Liver (tissue), 9 donors: Measurements from ENCODE around the gene SYCE3. TPM values are rescaled to one million over a fixed set of nuclear protein-coding genes. Genes with fewer than 3 reads are reported as not detected.

ENCODE experiments used
- DNase-seq: peaks from one replicate; pipeline ENCODE4 v3.0.0-alpha.2; 2017; ENCODE audit warnings: low spot score
- H3K27ac ChIP-seq, 2 donors: one replicate each; pipeline ENCODE4 v1.7.0; 2013; ENCODE audit warnings: inconsistent platforms in 2 of 2, low read length in 2 of 2, control low read depth in 1 of 2, low read depth in 1 of 2, mild to moderate bottlenecking in 1 of 2
- H3K27me3 ChIP-seq, 4 donors: one replicate each; pipeline versions ENCODE4 v1.6.1 to v1.7.0; 2013; ENCODE audit warnings: low read length in 3 of 4, inconsistent platforms in 1 of 4, mild to moderate bottlenecking in 1 of 4, moderate library complexity in 1 of 4; ENCODE audit not compliant: control insufficient read depth in 4 of 4, insufficient read depth in 4 of 4
- H3K36me3 ChIP-seq, 4 donors: one replicate each; pipeline versions ENCODE4 v1.6.1 to v1.7.0; 2013; ENCODE audit warnings: low read length in 3 of 4, mild to moderate bottlenecking in 3 of 4, low read depth in 1 of 4, moderate library complexity in 1 of 4; ENCODE audit not compliant: control insufficient read depth in 4 of 4, insufficient read depth in 3 of 4
- H3K4me1 ChIP-seq, 4 donors: one replicate each; pipeline versions ENCODE4 v1.6.1 to v1.7.0; 2013; ENCODE audit warnings: low read length in 3 of 4, mild to moderate bottlenecking in 3 of 4, moderate library complexity in 1 of 4; ENCODE audit not compliant: control insufficient read depth in 4 of 4, insufficient read depth in 4 of 4
- H3K4me3 ChIP-seq, 3 donors: one replicate each; pipeline versions ENCODE4 v1.6.1 to v1.7.0; 2013; ENCODE audit warnings: low read length in 3 of 3, control low read depth in 1 of 3, low read depth in 1 of 3, mild to moderate bottlenecking in 1 of 3
- H3K9ac ChIP-seq, 2 donors: one replicate each; pipeline ENCODE4 v1.7.0; 2013; ENCODE audit warnings: low read length in 2 of 2, mild to moderate bottlenecking in 2 of 2, moderate library complexity in 2 of 2, control low read depth in 1 of 2, low read depth in 1 of 2
- H3K9me3 ChIP-seq, 4 donors: one replicate each; pipeline versions ENCODE4 v1.6.1 to v1.7.0; 2013; ENCODE audit warnings: low read length in 3 of 4; ENCODE audit not compliant: control insufficient read depth in 4 of 4
- EGR1 ChIP-seq, 2 donors: IDR thresholded peaks; 2 replicates each; pipeline ENCODE4 v1.6.1; 2016 to 2018; ENCODE audit warnings: antibody characterized with exemption in 2 of 2, low read depth in 2 of 2
- FOXA1 ChIP-seq: IDR thresholded peaks from 2 replicates; pipeline ENCODE4 v1.6.1; 2016; ENCODE audit warnings: antibody characterized with exemption
- FOXA2 ChIP-seq: IDR thresholded peaks from 2 replicates; pipeline ENCODE4 v1.6.1; 2016; ENCODE audit warnings: antibody characterized with exemption
- GABPA ChIP-seq, 2 donors: IDR thresholded peaks in 1 of 2; conservative IDR thresholded peaks in 1 of 2; 2 replicates each; pipeline ENCODE4 v1.6.1; 2016; ENCODE audit warnings: antibody characterized with exemption in 2 of 2, mild to moderate bottlenecking in 1 of 2, moderate library complexity in 1 of 2
- HNF4A ChIP-seq, 2 donors: conservative IDR thresholded peaks; 2 replicates each; pipeline ENCODE4 v1.6.1; 2016; ENCODE audit warnings: antibody characterized with exemption in 2 of 2, mild to moderate bottlenecking in 2 of 2
- HNF4G ChIP-seq: IDR thresholded peaks from 2 replicates; pipeline ENCODE4 v1.6.1; 2016; ENCODE audit warnings: antibody characterized with exemption
- JUND ChIP-seq, 2 donors: IDR thresholded peaks; 2 replicates each; pipeline ENCODE4 v1.6.1; 2016; ENCODE audit warnings: antibody characterized with exemption in 2 of 2
- NR2F2 ChIP-seq: IDR thresholded peaks from 2 replicates; pipeline ENCODE4 v1.6.1; 2016; ENCODE audit warnings: antibody characterized with exemption
- RAD21 ChIP-seq, 2 donors: IDR thresholded peaks; 2 replicates each; pipeline ENCODE4 v1.6.1; 2016; ENCODE audit warnings: antibody characterized with exemption in 2 of 2, mild to moderate bottlenecking in 2 of 2
- RXRA ChIP-seq, 2 donors: IDR thresholded peaks; 2 replicates each; pipeline ENCODE4 v1.6.1; 2017 to 2018; ENCODE audit warnings: antibody characterized with exemption in 2 of 2, mild to moderate bottlenecking in 1 of 2
- SP1 ChIP-seq: IDR thresholded peaks from 2 replicates; pipeline ENCODE4 v1.6.1; 2018; ENCODE audit warnings: antibody characterized with exemption, mild to moderate bottlenecking
- TAF1 ChIP-seq: conservative IDR thresholded peaks from 2 replicates; pipeline ENCODE4 v1.6.1; 2016; ENCODE audit warnings: antibody characterized with exemption, mild to moderate bottlenecking
- YY1 ChIP-seq: IDR thresholded peaks from 2 replicates; pipeline ENCODE4 v1.6.1; 2016; ENCODE audit warnings: antibody characterized with exemption, mild to moderate bottlenecking
- WGBS: extraction: QIAGEN DNeasy Blood & Tissue Kit; methylation state at CpG from one replicate; pipeline ENCODE4 v1.1.7; 2013; 5-methylcytosine and 5-hydroxymethylcytosine counted together
- polyA plus RNA-seq, 2 donors: library from polyadenylated mRNA; stranded (reverse) in 1 of 2; unstranded in 1 of 2; fragments of 200-250 nt in 1 of 2; fragments of >200 nt in 1 of 2; fragmentation: Nextera tagmentation in 1 of 2; extraction: Ambion mirVana in 1 of 2; gene quantifications; one replicate each; pipeline versions ENCODE4 v1.2.1 to v1.2.3, GENCODE V29; 2013 to 2015
- total RNA-seq, 2 donors: library from RNA; depleted of rRNA; stranded (reverse); fragments of >200 nt; gene quantifications; one replicate each; pipeline ENCODE4 v1.2.3, GENCODE V29; 2014
- TF ChIP-seq, protein P1 (sequence below): IDR thresholded peaks from 2 replicates; pipeline ENCODE4 v1.6.1; 2016; ENCODE audit warnings: antibody characterized with exemption
- TF ChIP-seq, protein P2 (sequence below): IDR thresholded peaks from 2 replicates; pipeline ENCODE4 v1.6.1; 2016; ENCODE audit warnings: antibody characterized with exemption, mild to moderate bottlenecking
- TF ChIP-seq, protein P3 (sequence below): fragments of 150-350 bp; IDR thresholded peaks from 2 replicates; pipeline ENCODE4 v1.5.1; 2017; ENCODE audit warnings: improper control_type of control experiment, low read depth, low read length; ENCODE audit not compliant: missing input control
- TF ChIP-seq, protein P4 (sequence below): IDR thresholded peaks from 2 replicates; pipeline ENCODE4 v1.6.1; 2016; ENCODE audit warnings: antibody characterized with exemption
- TF ChIP-seq, protein P5 (sequence below): IDR thresholded peaks from 2 replicates; pipeline ENCODE4 v1.6.1; 2016; ENCODE audit warnings: antibody characterized with exemption
- donor health status: healthy.
- donor health status: healthy.
- donor health status: healthy.
- donor health status: healthy.
- donor health status: healthy.

Gene SYCE3
- total and polyA plus RNA-seq, 4 donors = 0.45 to 2.2 TPM; not detected in 2

DNA sequence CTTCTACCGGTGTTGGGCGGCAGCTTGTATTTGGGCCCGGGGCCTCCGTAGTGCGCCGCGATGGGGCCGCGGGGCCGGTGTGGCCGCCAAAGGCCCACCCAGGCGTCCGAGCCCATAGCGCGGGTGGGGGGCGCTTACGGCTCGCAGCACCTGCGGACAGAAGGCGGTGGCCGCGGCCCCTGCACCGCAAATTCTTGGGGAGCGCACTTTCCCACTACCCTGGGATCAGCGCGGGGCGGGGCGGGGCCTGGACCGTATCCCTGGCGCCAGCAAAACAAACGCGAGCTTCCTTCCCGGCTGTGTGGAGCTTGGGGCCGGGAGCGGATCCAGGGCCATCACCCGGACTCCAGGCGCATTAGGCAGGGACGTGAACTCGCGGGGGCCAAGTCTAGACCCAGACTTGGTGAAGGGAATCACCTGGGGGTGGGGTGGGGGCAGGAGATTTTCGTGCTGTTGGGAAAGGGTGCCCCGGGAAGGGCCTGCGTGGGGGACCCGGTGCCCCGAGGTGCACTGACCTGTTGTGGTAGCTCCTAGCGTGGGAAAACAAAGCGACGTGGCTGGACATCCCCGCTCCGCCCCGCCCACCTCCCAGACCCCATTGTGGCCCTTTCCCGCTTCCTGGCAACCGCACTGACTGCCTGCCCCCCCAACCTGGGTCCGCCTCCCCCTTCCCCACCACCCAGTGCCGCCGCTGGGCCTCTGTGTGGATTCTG lies 30.6 kb downstream of the SYCE3 start:
- TF ChIP-seq HNF4A (conservative IDR thresholded peaks at IDR 0.05) = peak; percentile 9 to 44
- no peak for TF ChIP-seq GABPA (IDR thresholded peaks at IDR 0.05 in 1 of 2, conservative IDR thresholded peaks at IDR 0.05 in 1 of 2)
- no peak for TF ChIP-seq NR2F2
- TF ChIP-seq SP1 = peak; percentile 45
- TF ChIP-seq JUND (IDR thresholded peaks at IDR 0.05) = no peak
- TF ChIP-seq, protein P1, sequence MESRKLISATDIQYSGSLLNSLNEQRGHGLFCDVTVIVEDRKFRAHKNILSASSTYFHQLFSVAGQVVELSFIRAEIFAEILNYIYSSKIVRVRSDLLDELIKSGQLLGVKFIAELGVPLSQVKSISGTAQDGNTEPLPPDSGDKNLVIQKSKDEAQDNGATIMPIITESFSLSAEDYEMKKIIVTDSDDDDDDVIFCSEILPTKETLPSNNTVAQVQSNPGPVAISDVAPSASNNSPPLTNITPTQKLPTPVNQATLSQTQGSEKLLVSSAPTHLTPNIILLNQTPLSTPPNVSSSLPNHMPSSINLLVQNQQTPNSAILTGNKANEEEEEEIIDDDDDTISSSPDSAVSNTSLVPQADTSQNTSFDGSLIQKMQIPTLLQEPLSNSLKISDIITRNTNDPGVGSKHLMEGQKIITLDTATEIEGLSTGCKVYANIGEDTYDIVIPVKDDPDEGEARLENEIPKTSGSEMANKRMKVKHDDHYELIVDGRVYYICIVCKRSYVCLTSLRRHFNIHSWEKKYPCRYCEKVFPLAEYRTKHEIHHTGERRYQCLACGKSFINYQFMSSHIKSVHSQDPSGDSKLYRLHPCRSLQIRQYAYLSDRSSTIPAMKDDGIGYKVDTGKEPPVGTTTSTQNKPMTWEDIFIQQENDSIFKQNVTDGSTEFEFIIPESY = no peak
- TF ChIP-seq FOXA1 = no peak
- TF ChIP-seq TAF1 = no peak
- TF ChIP-seq, protein P2, sequence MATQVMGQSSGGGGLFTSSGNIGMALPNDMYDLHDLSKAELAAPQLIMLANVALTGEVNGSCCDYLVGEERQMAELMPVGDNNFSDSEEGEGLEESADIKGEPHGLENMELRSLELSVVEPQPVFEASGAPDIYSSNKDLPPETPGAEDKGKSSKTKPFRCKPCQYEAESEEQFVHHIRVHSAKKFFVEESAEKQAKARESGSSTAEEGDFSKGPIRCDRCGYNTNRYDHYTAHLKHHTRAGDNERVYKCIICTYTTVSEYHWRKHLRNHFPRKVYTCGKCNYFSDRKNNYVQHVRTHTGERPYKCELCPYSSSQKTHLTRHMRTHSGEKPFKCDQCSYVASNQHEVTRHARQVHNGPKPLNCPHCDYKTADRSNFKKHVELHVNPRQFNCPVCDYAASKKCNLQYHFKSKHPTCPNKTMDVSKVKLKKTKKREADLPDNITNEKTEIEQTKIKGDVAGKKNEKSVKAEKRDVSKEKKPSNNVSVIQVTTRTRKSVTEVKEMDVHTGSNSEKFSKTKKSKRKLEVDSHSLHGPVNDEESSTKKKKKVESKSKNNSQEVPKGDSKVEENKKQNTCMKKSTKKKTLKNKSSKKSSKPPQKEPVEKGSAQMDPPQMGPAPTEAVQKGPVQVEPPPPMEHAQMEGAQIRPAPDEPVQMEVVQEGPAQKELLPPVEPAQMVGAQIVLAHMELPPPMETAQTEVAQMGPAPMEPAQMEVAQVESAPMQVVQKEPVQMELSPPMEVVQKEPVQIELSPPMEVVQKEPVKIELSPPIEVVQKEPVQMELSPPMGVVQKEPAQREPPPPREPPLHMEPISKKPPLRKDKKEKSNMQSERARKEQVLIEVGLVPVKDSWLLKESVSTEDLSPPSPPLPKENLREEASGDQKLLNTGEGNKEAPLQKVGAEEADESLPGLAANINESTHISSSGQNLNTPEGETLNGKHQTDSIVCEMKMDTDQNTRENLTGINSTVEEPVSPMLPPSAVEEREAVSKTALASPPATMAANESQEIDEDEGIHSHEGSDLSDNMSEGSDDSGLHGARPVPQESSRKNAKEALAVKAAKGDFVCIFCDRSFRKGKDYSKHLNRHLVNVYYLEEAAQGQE = peak; percentile 53
- peak; percentile 69 to 81 for TF ChIP-seq RXRA (IDR thresholded peaks at IDR 0.05)
- TF ChIP-seq, protein P3, sequence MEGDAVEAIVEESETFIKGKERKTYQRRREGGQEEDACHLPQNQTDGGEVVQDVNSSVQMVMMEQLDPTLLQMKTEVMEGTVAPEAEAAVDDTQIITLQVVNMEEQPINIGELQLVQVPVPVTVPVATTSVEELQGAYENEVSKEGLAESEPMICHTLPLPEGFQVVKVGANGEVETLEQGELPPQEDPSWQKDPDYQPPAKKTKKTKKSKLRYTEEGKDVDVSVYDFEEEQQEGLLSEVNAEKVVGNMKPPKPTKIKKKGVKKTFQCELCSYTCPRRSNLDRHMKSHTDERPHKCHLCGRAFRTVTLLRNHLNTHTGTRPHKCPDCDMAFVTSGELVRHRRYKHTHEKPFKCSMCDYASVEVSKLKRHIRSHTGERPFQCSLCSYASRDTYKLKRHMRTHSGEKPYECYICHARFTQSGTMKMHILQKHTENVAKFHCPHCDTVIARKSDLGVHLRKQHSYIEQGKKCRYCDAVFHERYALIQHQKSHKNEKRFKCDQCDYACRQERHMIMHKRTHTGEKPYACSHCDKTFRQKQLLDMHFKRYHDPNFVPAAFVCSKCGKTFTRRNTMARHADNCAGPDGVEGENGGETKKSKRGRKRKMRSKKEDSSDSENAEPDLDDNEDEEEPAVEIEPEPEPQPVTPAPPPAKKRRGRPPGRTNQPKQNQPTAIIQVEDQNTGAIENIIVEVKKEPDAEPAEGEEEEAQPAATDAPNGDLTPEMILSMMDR = no peak
- TF ChIP-seq HNF4G = no peak
- TF ChIP-seq, protein P4, sequence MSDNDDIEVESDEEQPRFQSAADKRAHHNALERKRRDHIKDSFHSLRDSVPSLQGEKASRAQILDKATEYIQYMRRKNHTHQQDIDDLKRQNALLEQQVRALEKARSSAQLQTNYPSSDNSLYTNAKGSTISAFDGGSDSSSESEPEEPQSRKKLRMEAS = no peak
- TF ChIP-seq, protein P5, sequence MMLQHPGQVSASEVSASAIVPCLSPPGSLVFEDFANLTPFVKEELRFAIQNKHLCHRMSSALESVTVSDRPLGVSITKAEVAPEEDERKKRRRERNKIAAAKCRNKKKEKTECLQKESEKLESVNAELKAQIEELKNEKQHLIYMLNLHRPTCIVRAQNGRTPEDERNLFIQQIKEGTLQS = no peak
- TF ChIP-seq RAD21 (IDR thresholded peaks at IDR 0.05) = peak in 1 of 2 donors; percentile 40
- TF ChIP-seq FOXA2 = no peak
- peak; percentile 52 for TF ChIP-seq YY1
- no peak for TF ChIP-seq EGR1 (IDR thresholded peaks at IDR 0.05; ENCODE audit: low read depth in 2 of 2)
- peak; percentile 61 for DNase-seq
- Histone ChIP-seq H3K4me3 (peak overlapping the region; percentile 49 to 93 (median 62)), H3K27ac (peak overlapping the region; percentile 92 to 98), H3K4me1 (peaks cover 3 to 33% (median 16%) of the 10 kb centered on the region in 4 donors), H3K9me3 (no peaks in the 10 kb centered on the region), H3K27me3 (no peaks in the 10 kb centered on the region), H3K36me3 (no peaks in the 10 kb centered on the region), H3K9ac (peak overlapping the region in 1 of 2 donors; percentile 71)
- WGBS = 2% methylated on average over 56 of the region's 56 CpGs
